22Rv1 (cell line): ENCODE data around the gene SLC25A43.

Experiments
- CTCF ChIP-seq: fragments of 450-650 bp; IDR thresholded peaks from 2 replicates; pipeline ENCODE4 v1.5.1; 2017; ENCODE audit warnings: mild to moderate bottlenecking
- ZFX ChIP-seq: fragments of 450-650 bp; IDR thresholded peaks from 2 replicates; pipeline ENCODE4 v1.6.1; 2017; ENCODE audit warnings: antibody characterized with exemption, borderline replicate concordance

GRCh38 chrX:119423631-119424030 lies 24.5 kb downstream of the SLC25A43 start:
- no peak for TF ChIP-seq CTCF
- TF ChIP-seq ZFX: no peak
